Esophagus muscularis mucosa (tissue), 3 donors: Measurements from ENCODE around the gene GSTO1.

ENCODE experiments used
- POLR2A ChIP-seq: fragments of 450-650 bp; IDR thresholded peaks from one replicate; pipeline ENCODE4 v1.6.1; 2017; ENCODE audit warnings: antibody characterized with exemption, moderate library complexity, mild to moderate bottlenecking, low read depth
- POLR2AphosphoS5 ChIP-seq, 2 donors: sonication (generic); formaldehyde crosslinking; IDR thresholded peaks; one replicate each; pipeline ENCODE4 v1.6.1; 2017; ENCODE audit warnings: antibody characterized with exemption in 2 of 2
- TF ChIP-seq, protein P1 (sequence below), 3 experiments: fragments of 200-600 bp in 2 of 3; fragments of 450-650 bp in 1 of 3; sonication (generic) in 2 of 3; IDR thresholded peaks; one replicate each; pipeline ENCODE4 v1.5.1; 2017 to 2019; ENCODE audit warnings: antibody characterized with exemption in 3 of 3, mild to moderate bottlenecking in 2 of 3, moderate library complexity in 1 of 3

DNA sequence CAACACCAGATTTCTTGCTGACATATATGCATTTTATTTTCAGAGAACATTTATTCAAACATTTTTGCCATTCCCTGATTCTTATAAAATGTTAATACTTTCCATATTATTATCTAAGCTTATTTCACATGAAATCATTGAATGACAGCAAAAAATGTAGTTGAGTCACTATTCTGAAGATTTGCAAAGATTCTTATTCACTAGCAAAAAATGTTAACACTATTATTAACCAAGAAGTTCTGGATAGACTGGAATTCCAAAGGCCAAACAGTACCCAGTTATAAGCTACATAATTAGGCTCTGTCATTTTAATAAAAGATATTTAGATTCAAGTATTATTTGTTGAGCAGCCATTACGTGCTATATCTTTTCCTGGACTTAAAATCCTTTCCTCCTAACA lies 18.6 kb downstream of the GSTO1 start:
- TF ChIP-seq, protein P1, sequence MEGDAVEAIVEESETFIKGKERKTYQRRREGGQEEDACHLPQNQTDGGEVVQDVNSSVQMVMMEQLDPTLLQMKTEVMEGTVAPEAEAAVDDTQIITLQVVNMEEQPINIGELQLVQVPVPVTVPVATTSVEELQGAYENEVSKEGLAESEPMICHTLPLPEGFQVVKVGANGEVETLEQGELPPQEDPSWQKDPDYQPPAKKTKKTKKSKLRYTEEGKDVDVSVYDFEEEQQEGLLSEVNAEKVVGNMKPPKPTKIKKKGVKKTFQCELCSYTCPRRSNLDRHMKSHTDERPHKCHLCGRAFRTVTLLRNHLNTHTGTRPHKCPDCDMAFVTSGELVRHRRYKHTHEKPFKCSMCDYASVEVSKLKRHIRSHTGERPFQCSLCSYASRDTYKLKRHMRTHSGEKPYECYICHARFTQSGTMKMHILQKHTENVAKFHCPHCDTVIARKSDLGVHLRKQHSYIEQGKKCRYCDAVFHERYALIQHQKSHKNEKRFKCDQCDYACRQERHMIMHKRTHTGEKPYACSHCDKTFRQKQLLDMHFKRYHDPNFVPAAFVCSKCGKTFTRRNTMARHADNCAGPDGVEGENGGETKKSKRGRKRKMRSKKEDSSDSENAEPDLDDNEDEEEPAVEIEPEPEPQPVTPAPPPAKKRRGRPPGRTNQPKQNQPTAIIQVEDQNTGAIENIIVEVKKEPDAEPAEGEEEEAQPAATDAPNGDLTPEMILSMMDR (IDR thresholded peaks at IDR 0.05): no peak
- TF ChIP-seq POLR2AphosphoS5 (IDR thresholded peaks at IDR 0.05) (no peak), POLR2A (no peak)
